HL-60 (cell line): ENCODE results near the gene HECW1.
"Not testable (repeated sequence)": the region's sequence is repeated elsewhere in the genome, so short reads cannot be mapped to it uniquely, and the experiment has no call there.

ENCODE experiments used
- DNase-seq, 2 experiments: peaks; one replicate each; pipeline ENCODE4 v3.0.0-alpha.2; 2010 to 2020; ENCODE audit warnings: low read depth in 1 of 2, low spot score in 1 of 2
- H3K27ac ChIP-seq: fragments of 250-450 bp; sonication (Bioruptor Pico); replicated peaks from 2 replicates; pipeline ENCODE4 v1.5.1; 2020; ENCODE audit warnings: mild to moderate bottlenecking, moderate library complexity
- H3K27me3 ChIP-seq: fragments of 250-450 bp; sonication (Bioruptor Pico); 2 replicates; pipeline ENCODE4 v1.5.1; 2021; ENCODE audit warnings: mild to moderate bottlenecking, moderate library complexity; ENCODE audit not compliant: insufficient read depth, poor library complexity, severe bottlenecking
- H3K4me3 ChIP-seq: replicated peaks from 2 replicates; pipeline ENCODE4 v1.5.1; 2011; ENCODE audit warnings: mild to moderate bottlenecking, control low read depth, low read length; ENCODE audit not compliant: insufficient read depth
- GABPA ChIP-seq: IDR thresholded peaks from 2 replicates; pipeline ENCODE4 v1.6.1; 2012; ENCODE audit warnings: low read depth
- POLR2AphosphoS5 ChIP-seq: IDR thresholded peaks from 2 replicates; pipeline ENCODE4 v1.6.1; 2012; ENCODE audit warnings: low read depth
- SPI1 ChIP-seq: IDR thresholded peaks from 2 replicates; pipeline ENCODE4 v1.6.1; 2012; ENCODE audit warnings: low read depth, mild to moderate bottlenecking, borderline replicate concordance
- TF ChIP-seq, protein P1 (sequence below): IDR thresholded peaks from 2 replicates; pipeline ENCODE4 v1.6.1; 2012; ENCODE audit warnings: low read depth; ENCODE audit not compliant: insufficient replicate concordance
- TF ChIP-seq, protein P2 (sequence below): IDR thresholded peaks from one replicate; pipeline ENCODE4 v1.5.1; 2011; ENCODE audit warnings: low read length, control low read depth, inconsistent platforms; ENCODE audit not compliant: insufficient read depth

The HECW1 gene

DNA sequence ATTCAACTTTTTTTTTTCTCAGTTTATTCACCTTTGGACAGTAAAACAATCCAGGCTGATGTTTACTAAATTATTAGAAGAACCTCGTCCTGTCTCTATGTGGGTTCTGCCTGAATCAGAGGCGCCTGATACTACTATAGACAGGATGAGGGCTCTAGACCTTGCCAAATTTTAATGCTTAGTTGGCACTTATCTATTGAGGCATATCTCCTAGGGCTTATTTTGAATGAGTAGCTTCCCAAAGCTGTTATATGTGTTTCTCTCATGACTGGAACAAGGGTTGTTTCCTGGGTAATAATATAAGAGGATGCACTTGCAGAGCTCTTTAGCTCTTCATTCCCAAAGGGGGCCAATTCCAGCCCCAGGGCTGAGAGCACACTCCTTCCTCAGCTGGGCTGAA is 23.6 kb downstream of the HECW1 start:
- no peaks in the 10 kb centered on the region for H3K27me3 ChIP-seq
- H3K4me3 ChIP-seq = no peak overlapping the region
- TF ChIP-seq, protein P1, sequence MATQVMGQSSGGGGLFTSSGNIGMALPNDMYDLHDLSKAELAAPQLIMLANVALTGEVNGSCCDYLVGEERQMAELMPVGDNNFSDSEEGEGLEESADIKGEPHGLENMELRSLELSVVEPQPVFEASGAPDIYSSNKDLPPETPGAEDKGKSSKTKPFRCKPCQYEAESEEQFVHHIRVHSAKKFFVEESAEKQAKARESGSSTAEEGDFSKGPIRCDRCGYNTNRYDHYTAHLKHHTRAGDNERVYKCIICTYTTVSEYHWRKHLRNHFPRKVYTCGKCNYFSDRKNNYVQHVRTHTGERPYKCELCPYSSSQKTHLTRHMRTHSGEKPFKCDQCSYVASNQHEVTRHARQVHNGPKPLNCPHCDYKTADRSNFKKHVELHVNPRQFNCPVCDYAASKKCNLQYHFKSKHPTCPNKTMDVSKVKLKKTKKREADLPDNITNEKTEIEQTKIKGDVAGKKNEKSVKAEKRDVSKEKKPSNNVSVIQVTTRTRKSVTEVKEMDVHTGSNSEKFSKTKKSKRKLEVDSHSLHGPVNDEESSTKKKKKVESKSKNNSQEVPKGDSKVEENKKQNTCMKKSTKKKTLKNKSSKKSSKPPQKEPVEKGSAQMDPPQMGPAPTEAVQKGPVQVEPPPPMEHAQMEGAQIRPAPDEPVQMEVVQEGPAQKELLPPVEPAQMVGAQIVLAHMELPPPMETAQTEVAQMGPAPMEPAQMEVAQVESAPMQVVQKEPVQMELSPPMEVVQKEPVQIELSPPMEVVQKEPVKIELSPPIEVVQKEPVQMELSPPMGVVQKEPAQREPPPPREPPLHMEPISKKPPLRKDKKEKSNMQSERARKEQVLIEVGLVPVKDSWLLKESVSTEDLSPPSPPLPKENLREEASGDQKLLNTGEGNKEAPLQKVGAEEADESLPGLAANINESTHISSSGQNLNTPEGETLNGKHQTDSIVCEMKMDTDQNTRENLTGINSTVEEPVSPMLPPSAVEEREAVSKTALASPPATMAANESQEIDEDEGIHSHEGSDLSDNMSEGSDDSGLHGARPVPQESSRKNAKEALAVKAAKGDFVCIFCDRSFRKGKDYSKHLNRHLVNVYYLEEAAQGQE = no peak
- no peak for DNase-seq
- no peak overlapping the region for H3K27ac ChIP-seq

DNA sequence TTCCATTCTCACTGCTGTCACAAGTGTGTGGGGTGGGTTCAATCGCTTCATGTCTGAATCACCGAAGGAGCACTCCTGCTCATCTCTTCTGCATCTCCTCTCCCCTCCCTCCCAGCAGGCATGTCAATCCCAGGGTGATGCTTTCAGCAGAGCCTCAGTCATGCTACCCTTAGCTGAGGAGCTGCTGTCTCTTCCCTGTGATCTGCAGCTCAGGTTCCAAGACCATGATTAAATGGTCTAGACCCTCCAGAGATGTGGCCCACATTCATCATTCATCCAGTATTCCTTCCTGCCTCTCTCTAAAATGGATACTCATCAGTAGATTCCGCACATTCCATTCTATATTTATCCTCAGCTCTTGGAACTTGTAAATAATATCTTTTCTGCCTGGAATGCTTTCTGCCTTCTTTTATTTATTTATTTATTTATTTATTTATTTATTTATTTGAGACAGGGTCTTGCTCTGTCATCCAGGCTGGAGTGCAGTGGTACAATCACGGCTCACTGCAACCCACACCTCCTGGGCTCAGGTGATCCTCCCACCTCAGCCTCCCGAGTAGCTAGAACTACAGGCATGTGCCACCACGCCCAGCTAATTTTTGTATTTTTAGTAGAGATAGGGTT is 24.8 kb downstream of the HECW1 start:
- H3K27ac ChIP-seq, DNase-seq, H3K27me3 ChIP-seq, H3K4me3 ChIP-seq: not testable (repeated sequence)

DNA sequence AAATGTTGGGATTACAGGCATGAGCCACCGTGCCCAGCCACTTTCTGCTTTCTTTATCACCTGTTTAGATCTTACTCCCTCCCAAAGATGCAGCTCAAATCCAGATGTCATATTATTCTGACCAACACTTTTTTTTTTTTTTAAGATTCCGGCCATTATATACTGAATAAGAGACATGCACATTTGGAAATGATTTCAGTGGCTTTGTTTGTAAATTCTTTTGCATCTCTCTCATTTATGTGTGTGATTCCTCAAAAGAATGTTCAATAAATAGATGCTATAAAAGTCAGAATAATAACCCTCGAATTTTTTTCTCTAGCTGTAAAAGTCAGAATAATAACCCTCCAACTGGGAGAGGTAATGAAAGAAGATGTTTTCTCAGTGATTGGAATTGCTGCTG is 25.4 kb downstream of the HECW1 start:
- Histone ChIP-seq H3K27me3 (no peaks in the 10 kb centered on the region), H3K4me3 (no peak overlapping the region), H3K27ac (no peak overlapping the region)
- no peak for DNase-seq
- TF ChIP-seq POLR2AphosphoS5 (no peak), GABPA (no peak), SPI1 (no peak)
- TF ChIP-seq, protein P1 = no peak
- TF ChIP-seq, protein P2, sequence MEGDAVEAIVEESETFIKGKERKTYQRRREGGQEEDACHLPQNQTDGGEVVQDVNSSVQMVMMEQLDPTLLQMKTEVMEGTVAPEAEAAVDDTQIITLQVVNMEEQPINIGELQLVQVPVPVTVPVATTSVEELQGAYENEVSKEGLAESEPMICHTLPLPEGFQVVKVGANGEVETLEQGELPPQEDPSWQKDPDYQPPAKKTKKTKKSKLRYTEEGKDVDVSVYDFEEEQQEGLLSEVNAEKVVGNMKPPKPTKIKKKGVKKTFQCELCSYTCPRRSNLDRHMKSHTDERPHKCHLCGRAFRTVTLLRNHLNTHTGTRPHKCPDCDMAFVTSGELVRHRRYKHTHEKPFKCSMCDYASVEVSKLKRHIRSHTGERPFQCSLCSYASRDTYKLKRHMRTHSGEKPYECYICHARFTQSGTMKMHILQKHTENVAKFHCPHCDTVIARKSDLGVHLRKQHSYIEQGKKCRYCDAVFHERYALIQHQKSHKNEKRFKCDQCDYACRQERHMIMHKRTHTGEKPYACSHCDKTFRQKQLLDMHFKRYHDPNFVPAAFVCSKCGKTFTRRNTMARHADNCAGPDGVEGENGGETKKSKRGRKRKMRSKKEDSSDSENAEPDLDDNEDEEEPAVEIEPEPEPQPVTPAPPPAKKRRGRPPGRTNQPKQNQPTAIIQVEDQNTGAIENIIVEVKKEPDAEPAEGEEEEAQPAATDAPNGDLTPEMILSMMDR = no peak

DNA sequence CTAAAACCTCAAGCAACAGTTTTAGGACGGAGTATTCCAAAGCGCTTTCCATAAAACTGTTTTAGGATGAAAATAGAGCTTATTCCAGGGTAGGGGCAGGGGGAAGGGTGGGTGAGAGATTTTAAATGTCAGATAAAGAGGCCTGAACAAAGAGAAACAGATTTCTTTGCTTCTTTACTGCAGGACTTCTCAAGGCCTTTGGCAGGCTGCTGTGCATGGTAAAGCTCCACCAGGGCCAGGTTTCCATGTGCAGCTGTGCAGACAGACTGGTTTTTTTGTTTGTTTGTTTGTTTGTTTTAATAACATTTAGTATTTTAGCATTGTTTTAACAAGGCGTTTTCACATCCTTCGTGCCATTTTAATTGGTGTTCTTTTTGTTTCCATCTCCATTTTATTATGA is 26.3 kb downstream of the HECW1 start:
- TF ChIP-seq, protein P1 = no peak
- TF ChIP-seq GABPA (no peak), SPI1 (no peak), POLR2AphosphoS5 (no peak)
- TF ChIP-seq, protein P2 = no peak

More for the DNA sequence above, 26.3 kb downstream of the HECW1 start:
- Histone ChIP-seq H3K27ac (no peak overlapping the region), H3K27me3 (no peaks in the 10 kb centered on the region), H3K4me3 (no peak overlapping the region)
- DNase-seq = no peak
